ENCODE data around the gene PAK4. TPM values are rescaled to one million over a fixed set of nuclear protein-coding genes. Genes with fewer than 3 reads are reported as not detected.

PAK4 gene
- total and polyA plus RNA-seq, 9 of the 15 experiments (the other 6 are each of a cell fraction or from before 2014, with no cell fraction given): 0.21 to 33.5 (median 5.8) TPM

GRCh38 chr19:39098365-39099269, 27.0 kb upstream of the PAK4 start:
- ATAC-seq: no peak
- Histone ChIP-seq H3K79me2 (ENCODE audit: control insufficient read depth, insufficient read depth, low read length) (no peaks in the 10 kb centered on the region), H3K9ac (ENCODE audit: insufficient read depth in 1 of 2, low read depth in 2 of 2, low read length in 2 of 2) (no peak overlapping the region), H4K20me1 (replicated peaks; ENCODE audit: control insufficient read depth, insufficient read depth, low read length) (no peaks in the 10 kb centered on the region; the same call in 1 of the 2 replicates), H3K36me3 (ENCODE audit: control insufficient read depth, insufficient read depth, low read length) (no peaks in the 10 kb centered on the region), H3K27ac (ENCODE audit: extremely low read depth, low read depth, low read length) (no peak overlapping the region), H3K4me1 (replicated peaks in 1 of 2; ENCODE audit: control insufficient read depth in 2 of 2, insufficient read depth in 2 of 2, low read length in 2 of 2) (no peaks in the 10 kb centered on the region; a peak in 1 of 5 replicates), H3K4me3 (no peak overlapping the region), H3K4me2 (ENCODE audit: insufficient read depth, low read length) (no peak overlapping the region), H3K27me3 (ENCODE audit: control insufficient read depth in 2 of 2, insufficient read depth in 2 of 2, low read length in 2 of 2) (peaks cover 12 to 18% of the 10 kb centered on the region in 2 experiments; a peak in 4 of 5 replicates), H3K9me3 (replicated peaks; ENCODE audit: control insufficient read depth, insufficient read depth, low read depth, low read length) (no peaks in the 10 kb centered on the region), H2AFZ (ENCODE audit: low read depth, low read length) (no peak overlapping the region), H3K9me1 (ENCODE audit: control insufficient read depth, insufficient read depth, low read length) (no peaks in the 10 kb centered on the region)
- no TSS peak for BruUV-seq (replicated peaks)
- 23% methylated on average over 41 of the region's 53 CpGs for WGBS (ENCODE audit: insufficient coverage, low coverage, missing lambda C conversion rate)
- intact Hi-C loops (cut with micrococcal nuclease): no loop called here
- CTCF ChIA-PET (ENCODE audit: low intra/inter-chr PET ratio): no interaction called here
- POLR2A ChIA-PET: interaction anchor here (0.6 kb wide), 1 partner anchor 103 kb away, joined by 3 read pairs; no protein-coding TSS in a partner anchor
- TF ChIP-seq CBX2 (IDR thresholded peaks at IDR 0.05; ENCODE audit: insufficient read depth, low read length, poor library complexity, severe bottlenecking) (no peak), CHAMP1 (IDR thresholded peaks at IDR 0.05) (no peak), IRF1 (CRISPR knock-in tag; IDR thresholded peaks at IDR 0.05; ENCODE audit: borderline replicate concordance) (no peak), SMARCA5 (IDR thresholded peaks at IDR 0.05) (no peak), ZBTB7A (IDR thresholded peaks at IDR 0.05; ENCODE audit: borderline replicate concordance, control insufficient read depth, low read depth, low read length) (no peak), XRCC3 (IDR thresholded peaks at IDR 0.05) (no peak), FOXP4 (CRISPR knock-in tag; IDR thresholded peaks at IDR 0.05; ENCODE audit: borderline replicate concordance) (no peak), RHOXF2B (CRISPR knock-in tag; conservative IDR thresholded peaks at IDR 0.05) (no peak), BHLHE40 (IDR thresholded peaks at IDR 0.05; ENCODE audit: low read length) (no peak), NR2C2 (CRISPR knock-in tag; IDR thresholded peaks at IDR 0.05) (no peak), NR2C2 (tag; IDR thresholded peaks at IDR 0.05) (no peak), IFI16 (CRISPR knock-in tag; IDR thresholded peaks at IDR 0.05) (no peak), ZC3H11A (IDR thresholded peaks at IDR 0.05; ENCODE audit: low read depth, low read length) (no peak), CREBBP (IDR thresholded peaks at IDR 0.05; ENCODE audit: low read depth, low read length) (no peak), HLTF (IDR thresholded peaks at IDR 0.05) (no peak), ZNF583 (CRISPR knock-in tag; IDR thresholded peaks at IDR 0.05) (no peak)
- TF ChIP-seq, protein P1, sequence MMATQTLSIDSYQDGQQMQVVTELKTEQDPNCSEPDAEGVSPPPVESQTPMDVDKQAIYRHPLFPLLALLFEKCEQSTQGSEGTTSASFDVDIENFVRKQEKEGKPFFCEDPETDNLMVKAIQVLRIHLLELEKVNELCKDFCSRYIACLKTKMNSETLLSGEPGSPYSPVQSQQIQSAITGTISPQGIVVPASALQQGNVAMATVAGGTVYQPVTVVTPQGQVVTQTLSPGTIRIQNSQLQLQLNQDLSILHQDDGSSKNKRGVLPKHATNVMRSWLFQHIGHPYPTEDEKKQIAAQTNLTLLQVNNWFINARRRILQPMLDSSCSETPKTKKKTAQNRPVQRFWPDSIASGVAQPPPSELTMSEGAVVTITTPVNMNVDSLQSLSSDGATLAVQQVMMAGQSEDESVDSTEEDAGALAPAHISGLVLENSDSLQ (IDR thresholded peaks at IDR 0.05): no peak
- in situ Hi-C loops (cut with MboI): no loop called here
- FAIRE-seq: no peak
- DNase-seq (ENCODE audit: extremely low read depth in 1 of 4, low spot score in 3 of 4): no peak
